Fibroblast of skin of abdomen (primary cell): ENCODE results near the gene CHAD. TPM values are rescaled to one million over a fixed set of nuclear protein-coding genes. Genes with fewer than 3 reads are reported as not detected.

Experiments used
- DNase-seq: peaks from one replicate; pipeline ENCODE4 v3.0.0-alpha.2; 2013
- polyA plus RNA-seq, 2 experiments: library from polyadenylated mRNA; unstranded; fragments of 120-200 nt; gene quantifications; one replicate each; pipeline ENCODE4 v1.2.1, GENCODE V29; 2013; ENCODE audit not compliant: insufficient read length in 2 of 2

Gene CHAD, protein sequence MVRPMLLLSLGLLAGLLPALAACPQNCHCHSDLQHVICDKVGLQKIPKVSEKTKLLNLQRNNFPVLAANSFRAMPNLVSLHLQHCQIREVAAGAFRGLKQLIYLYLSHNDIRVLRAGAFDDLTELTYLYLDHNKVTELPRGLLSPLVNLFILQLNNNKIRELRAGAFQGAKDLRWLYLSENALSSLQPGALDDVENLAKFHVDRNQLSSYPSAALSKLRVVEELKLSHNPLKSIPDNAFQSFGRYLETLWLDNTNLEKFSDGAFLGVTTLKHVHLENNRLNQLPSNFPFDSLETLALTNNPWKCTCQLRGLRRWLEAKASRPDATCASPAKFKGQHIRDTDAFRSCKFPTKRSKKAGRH
- 0.59 TPM for polyA plus RNA-seq (2013, experiment 1 of 2; ENCODE audit: insufficient read length)
- polyA plus RNA-seq (2013, experiment 2 of 2; ENCODE audit: insufficient read length): 0.69 TPM

- peak; percentile 5 for DNase-seq
Observed at GRCh38 chr17:50468304-50469207, at the start of gene CHAD. Gene CHAD (minus strand): TSS chr17:50468880. CDS start chr17:50468813, 67 bp downstream.

- DNase-seq: no peak
Observed at GRCh38 chr17:50517504-50518383, 49.1 kb upstream of the CHAD start.

GRCh38 chr17:50517011-50517410 lies 48.3 kb upstream of the CHAD start:
- DNase-seq: no peak

DNA sequence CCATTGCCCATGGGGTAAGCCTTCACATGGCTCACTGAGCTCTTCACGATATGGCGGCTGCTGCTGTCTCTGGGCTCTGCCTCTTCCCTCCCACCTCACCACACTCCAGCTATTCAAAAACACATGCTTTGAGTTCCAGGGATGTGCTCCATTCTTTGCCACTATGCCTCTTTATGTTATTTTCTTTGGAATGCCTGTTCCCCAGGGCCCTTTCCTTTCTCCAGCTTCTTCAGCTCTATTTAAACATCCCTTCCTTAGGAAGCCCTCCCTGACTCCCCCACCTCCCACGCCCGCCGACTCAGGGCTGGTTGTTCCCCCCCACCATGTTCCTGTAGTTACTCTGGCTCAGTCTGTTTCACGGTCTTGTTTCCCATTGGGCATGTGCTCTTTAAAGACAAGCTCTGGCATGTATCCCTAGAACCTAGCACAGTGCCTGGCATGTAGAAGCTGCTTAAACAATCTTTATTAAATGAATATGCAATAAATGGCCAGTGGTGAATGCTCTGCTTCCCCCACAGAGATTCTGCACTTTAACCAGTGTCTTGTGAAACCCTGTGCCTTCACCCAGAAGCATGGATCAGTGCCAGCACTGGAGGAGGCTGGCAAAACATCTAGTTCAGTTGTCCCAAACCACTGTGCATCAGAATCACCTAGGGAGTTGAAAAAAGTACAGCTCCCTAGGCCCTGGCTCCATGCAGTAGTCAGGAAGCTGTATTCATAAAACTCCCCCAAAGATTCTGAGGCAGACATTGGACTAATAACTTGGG lies 46.4 kb upstream of the CHAD start:
- peak; percentile 48 for DNase-seq

- no peak for DNase-seq
Observed at GRCh38 chr17:50514388-50514787, 45.7 kb upstream of the CHAD start.

DNA sequence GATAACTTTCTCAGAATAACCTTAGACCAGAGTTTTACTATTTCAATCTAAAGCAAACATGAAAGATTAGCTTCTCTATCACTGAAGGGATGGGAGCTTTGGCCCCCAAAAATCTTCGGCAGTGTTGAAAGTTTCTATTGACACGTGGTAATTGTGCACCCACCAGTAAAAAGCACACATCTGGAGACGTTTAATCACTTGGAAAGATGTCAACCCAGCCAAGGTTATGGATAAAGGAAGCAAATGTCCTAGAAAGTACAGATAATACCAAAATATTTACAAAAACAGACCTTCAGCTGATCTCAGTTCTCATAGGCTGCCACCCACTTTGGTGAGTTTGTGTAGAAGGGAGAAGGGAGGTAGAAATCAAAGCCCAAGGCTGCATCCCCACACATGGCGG lies 44.8 kb upstream of the CHAD start:
- no peak for DNase-seq

DNA sequence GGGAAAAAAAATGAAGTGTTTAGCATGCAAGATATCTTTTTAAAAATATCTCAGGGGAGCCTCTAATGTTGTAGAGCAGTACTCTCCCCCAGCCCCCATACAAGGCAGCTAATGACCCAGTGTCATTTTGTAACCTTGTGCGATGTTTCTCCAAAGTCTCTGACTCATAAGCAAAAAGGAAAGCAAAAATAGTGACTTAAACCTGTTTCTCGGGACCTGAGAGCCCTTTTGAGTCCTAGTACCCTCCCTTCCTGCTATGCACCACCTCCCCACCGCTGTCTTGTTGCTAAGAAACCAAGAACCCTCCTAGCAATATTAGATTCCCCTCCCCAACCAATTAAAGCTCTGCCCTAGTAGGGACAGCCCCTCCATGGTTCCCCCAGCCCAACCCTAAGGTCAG lies 42.4 kb upstream of the CHAD start:
- DNase-seq: no peak

DNA sequence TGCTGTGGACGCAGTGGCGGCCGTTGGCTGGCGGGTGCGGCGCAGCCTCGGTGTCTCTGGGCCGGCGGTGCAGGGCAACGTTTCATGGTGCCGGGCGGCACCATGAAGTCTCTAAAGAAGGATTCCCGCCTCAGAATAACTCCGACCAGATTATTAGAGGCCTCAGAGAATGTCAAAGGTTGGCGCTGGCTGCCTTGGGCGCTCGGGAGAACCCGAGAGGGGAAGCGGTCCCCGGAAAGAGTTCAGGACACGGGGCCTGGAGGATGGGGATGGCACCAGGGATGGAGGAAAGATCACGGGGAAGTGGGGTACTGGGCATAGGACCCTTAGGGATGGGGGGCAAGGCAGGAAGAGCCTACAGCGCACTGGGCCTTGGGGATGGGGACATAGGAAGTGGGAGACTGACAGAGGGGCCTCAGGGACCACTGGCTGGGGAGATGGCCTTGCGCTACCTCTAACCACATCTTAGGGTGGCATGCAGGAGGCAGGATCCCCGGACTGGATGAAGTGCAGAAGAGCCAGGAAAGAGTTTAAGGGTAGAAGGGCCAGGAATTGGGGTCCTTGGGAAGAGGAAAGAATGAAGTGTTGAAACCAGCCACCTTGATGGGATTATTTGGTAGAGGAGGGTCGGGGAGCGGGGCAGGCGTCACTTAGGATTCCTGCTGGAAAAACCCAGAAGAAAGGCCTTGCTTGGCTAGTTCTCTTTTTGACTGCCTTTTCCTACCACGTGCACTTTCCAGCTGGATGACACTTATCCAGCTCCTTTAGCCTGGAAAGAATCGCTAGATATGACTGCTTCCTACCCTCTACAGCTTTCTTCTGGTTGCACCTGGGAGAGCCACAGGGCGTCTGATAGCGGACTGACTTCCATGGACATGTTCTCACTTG lies 40.1 kb upstream of the CHAD start:
- DNase-seq: no peak

DNA sequence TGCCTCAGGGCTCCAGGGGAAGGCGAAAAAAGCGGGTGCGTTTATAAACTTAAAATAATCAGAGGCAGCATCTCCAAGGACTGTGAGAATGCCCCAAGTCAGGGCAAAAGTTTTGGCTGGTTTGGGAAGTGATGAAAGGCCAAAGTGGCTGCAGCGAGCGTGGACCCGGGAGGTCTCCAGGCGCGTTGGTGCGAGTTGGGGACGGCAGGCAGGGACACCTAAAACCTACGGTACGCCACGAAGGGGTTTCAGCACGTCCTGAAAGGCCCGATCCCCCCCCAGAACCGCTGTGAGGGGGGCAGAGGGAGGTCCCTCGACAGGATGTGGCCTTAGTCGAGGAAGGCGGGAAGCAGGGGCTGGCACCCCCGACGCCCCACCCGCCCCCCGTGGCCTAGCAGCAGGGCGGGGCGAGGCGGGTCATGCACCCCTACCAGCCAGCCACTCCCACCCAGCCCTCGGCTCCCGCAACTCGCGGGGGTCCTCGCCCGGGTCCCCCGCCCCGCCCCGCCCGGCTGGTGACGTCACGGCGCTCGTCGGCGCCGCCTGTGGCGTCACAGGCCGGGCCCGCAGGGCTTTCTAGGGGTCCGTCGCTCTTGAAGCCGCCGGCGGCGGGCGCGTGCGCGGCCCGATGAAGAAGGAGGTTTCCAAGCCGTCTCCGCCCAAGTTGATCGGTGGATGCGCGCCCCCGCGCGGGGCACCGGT lies 39.3 kb upstream of the CHAD start, which contains the start of gene MYCBPAP:
Gene MYCBPAP (plus strand): TSS at position 569 of the 702 bp plus-strand sequence. CDS start 236 bp downstream, outside the sequence.
- DNase-seq: peak; percentile 84

GRCh38 chr17:50506298-50506697 lies 37.6 kb upstream of the CHAD start:
- DNase-seq: no peak

- DNase-seq: no peak
Observed at GRCh38 chr17:50505591-50506130, 37.0 kb upstream of the CHAD start.

DNA sequence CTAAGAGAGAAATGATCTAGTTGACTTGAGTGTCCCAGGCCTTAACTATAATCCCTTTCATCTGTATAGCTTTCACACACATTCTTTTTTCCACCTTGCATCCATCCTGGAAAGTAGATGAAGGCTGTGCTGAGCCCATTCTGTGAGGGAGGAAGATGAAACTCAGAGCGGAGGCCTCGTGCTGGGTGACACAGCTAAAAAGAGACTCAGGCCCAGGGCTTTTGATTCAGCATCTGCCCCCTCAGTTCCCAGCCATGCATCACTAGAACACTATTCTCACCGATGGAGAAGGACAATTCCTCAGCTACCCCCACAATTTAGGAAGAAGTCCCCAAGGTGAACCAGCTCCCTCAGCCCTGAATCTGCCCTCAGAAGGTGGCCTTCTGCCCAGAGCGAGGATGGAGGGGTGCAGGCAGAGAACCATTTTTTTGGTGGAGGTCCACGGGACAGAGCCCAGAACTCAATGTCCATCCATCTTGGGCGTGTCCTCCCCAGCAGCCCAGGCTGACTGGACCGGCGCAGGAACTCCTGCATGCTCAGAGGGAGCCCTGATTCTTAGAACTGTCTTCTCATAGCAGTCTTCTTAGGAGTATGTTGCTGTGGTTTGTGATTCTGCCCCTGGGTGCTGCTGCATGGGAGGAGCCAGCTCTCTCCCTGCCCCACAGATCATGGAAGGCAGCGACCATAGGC lies 33.8 kb upstream of the CHAD start:
- DNase-seq: no peak

DNA sequence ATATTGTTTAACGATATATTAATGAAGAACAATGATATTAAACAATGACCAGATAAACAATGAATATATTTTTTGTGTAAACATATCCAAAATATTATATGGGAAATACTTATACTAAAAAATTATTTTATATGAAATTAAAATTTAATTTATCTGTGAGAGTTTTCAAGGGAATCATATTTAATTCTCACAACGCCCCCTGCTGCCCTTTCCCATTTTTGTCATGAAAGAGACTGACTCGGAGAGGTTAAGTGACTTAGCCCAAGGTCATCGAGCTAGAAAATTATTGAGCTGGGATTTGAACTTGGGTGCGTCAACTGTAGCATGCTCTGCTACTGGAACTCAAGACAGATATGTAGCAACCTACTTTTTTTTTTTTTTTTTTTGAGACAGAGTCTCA lies 32.4 kb upstream of the CHAD start:
- DNase-seq: no peak

DNA sequence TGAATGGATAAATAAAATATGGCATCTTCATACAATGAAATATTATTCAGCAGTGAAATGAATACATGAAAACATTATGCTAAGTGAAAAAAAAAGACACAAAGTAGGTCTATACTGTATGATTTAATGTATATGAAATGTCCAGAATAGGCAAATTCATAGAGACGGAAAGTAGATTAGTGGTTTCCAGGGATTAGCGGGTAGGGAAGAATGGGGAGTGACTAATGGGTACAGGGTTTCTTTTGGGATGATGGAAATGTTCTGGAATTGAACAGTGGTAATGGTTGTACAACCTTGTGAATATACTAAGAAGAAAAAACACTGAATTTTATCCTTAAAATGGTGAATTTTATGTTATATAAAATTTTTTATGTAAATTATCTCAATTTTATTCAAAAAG lies 31.0 kb upstream of the CHAD start:
- peak; percentile 68 for DNase-seq

DNA sequence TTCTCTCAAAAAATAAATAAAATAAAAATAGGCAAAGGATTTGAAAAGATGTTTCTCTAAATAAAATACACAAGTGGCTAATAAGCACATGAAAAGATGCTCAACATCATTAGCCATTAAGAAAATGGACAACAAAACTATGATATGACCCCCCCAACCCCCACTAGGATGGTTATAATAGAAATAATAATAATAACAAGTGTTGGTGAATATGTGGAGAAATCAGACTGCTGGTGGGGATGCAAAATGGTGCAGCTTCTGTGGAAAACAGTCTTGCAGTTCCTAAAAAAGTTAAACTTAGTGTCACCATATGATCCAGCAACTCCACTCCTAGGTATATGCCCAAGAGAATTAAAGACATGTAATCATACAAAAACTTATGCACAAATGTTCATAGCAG lies 30.6 kb upstream of the CHAD start:
- no peak for DNase-seq

GRCh38 chr17:50498021-50498874 lies 29.6 kb upstream of the CHAD start:
- no peak for DNase-seq

- DNase-seq: peak; percentile 61
Observed at GRCh38 chr17:50495918-50496317, 27.2 kb upstream of the CHAD start.
